ENCODE data around the gene YPEL3.

The YPEL3 gene

DNA sequence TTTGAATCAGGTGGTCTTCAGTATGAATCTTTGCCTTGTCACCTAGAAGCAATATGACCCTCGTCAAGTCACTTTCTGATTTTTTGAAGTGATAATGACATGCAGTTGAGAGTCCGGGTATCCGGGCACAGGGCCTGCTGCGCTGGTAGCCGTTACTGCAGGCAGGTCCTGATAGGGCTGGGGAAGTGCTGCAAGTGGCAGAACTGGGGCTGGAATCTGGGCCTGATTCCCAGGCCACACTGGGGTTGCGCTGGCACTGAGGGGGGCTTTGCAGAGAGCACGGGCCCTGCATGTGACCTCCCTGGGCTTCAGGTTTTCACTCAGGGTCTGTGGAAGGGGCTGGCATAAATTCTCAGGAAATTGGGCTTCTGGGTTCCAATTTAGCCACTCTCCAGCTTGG lies 17.3 kb downstream of the YPEL3 start:
- TF ChIP-seq, protein P1, sequence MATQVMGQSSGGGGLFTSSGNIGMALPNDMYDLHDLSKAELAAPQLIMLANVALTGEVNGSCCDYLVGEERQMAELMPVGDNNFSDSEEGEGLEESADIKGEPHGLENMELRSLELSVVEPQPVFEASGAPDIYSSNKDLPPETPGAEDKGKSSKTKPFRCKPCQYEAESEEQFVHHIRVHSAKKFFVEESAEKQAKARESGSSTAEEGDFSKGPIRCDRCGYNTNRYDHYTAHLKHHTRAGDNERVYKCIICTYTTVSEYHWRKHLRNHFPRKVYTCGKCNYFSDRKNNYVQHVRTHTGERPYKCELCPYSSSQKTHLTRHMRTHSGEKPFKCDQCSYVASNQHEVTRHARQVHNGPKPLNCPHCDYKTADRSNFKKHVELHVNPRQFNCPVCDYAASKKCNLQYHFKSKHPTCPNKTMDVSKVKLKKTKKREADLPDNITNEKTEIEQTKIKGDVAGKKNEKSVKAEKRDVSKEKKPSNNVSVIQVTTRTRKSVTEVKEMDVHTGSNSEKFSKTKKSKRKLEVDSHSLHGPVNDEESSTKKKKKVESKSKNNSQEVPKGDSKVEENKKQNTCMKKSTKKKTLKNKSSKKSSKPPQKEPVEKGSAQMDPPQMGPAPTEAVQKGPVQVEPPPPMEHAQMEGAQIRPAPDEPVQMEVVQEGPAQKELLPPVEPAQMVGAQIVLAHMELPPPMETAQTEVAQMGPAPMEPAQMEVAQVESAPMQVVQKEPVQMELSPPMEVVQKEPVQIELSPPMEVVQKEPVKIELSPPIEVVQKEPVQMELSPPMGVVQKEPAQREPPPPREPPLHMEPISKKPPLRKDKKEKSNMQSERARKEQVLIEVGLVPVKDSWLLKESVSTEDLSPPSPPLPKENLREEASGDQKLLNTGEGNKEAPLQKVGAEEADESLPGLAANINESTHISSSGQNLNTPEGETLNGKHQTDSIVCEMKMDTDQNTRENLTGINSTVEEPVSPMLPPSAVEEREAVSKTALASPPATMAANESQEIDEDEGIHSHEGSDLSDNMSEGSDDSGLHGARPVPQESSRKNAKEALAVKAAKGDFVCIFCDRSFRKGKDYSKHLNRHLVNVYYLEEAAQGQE (IDR thresholded peaks at IDR 0.05; ENCODE audit: insufficient read depth in 1 of 2, low read depth in 2 of 2, low read length in 2 of 2), result no peak
- no peak for TF ChIP-seq POLR2AphosphoS5 (IDR thresholded peaks at IDR 0.05; ENCODE audit: low read depth, low read length)
- no peak for TF ChIP-seq FOXP2 (optimal IDR thresholded peaks at IDR 0.05; ENCODE audit: borderline replicate concordance, extremely low read depth, extremely low read length, insufficient read depth)
- TF ChIP-seq TAF1 (IDR thresholded peaks at IDR 0.05; ENCODE audit: borderline replicate concordance, insufficient read depth, low read length), result no peak
- TF ChIP-seq SIN3A (IDR thresholded peaks at IDR 0.05; ENCODE audit: borderline replicate concordance, insufficient read depth, low read length), result no peak

DNA sequence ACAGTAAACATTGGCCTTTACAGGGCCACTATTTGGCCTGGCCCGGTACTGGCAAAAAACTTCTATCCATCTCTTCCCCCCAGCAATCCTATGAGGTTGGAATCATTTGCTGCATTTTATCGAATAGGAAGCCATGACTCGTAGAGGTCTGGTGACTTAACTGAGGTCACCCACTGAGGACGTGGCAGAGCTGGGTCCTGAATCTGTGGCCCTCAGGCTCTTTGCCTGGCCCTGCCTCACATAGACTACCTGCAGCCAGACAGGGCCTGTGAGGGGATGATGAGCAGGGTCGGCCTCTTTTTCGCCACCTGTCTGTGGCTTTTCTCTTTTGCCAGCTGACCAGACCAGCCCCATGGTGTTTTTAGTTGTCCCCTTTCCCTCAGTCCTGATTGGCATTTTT lies 18.4 kb downstream of the YPEL3 start:
- TF ChIP-seq TAF1 (IDR thresholded peaks at IDR 0.05; ENCODE audit: borderline replicate concordance, insufficient read depth, low read length) (no peak), POLR2AphosphoS5 (IDR thresholded peaks at IDR 0.05; ENCODE audit: low read depth, low read length) (no peak), SIN3A (IDR thresholded peaks at IDR 0.05; ENCODE audit: borderline replicate concordance, insufficient read depth, low read length) (no peak), FOXP2 (optimal IDR thresholded peaks at IDR 0.05; ENCODE audit: borderline replicate concordance, extremely low read depth, extremely low read length, insufficient read depth) (no peak)
- TF ChIP-seq, protein P1 (IDR thresholded peaks at IDR 0.05; ENCODE audit: insufficient read depth in 1 of 2, low read depth in 2 of 2, low read length in 2 of 2), result no peak

DNA sequence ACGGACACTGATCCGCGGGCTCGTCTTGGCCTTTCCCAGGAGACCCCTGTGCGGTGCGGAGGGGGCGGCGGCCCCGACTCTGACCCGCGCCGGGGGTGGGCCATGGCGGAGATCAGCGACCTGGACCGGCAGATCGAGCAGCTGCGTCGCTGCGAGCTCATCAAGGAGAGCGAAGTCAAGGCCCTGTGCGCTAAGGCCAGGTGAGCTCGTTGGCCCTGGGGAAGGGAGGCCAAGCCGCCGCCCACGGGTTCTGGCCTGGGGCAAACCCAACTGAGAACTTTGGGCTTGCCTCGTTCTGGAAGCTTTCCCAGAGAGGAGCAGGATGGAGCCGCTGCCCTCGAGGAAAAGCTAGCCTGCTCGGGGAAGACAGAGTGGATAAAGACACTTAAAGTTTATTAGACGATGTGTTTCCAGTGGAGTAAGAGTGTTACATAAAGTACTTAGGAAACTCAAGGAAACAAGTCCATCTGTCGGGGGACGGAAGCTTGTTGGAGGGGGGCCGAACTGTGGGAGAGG lies 19.7 kb downstream of the YPEL3 start:
- TF ChIP-seq, protein P1 (IDR thresholded peaks at IDR 0.05; ENCODE audit: insufficient read depth in 1 of 2, low read depth in 2 of 2, low read length in 2 of 2), result no peak

DNA sequence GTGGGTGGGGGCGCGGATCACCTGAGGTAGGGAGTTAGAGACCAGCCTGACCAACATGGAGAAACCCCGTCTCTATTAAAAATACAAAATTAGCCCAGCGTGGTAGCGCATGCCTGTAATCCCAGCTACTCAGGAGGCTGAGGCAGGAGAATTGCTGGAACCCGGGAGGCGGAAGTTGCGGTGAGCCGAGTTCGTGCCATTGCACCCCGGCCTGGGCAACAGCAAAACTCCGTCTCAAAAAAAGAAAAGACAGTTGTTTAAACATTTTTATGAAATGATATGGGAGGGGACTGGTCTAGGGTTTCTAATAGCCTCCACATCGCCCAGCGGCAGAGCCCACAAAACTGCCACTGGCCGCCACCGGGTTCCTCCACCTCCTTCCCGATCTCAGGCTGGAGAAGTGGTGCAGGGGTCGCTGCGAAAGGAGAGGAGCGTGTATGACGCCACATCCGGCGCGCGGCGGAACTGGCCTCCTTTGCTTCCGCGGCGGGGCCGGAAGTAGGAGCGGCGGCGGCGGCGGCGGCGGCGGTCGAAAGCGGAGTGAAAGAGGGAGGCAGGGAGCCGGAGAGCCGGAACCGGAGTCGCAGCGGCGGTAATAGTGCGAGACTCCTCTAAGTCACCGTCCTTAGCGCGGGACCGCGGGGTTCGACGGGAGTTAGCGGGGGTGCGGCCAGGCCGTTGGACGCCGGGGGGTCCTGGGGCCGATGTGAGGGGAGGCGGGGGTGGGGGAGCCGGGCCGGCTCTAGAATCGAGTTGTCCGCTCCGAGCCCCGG lies 20.3 kb downstream of the YPEL3 start, which contains the start of gene PPP4C:
PPP4C (plus strand) TSS at position 492 of the 773 bp plus-strand sequence. CDS start 384 bp downstream, outside the sequence.
- peak; percentile 91 for TF ChIP-seq TAF1 (IDR thresholded peaks at IDR 0.05; ENCODE audit: borderline replicate concordance, insufficient read depth, low read length)
- TF ChIP-seq, protein P1 (IDR thresholded peaks at IDR 0.05; ENCODE audit: insufficient read depth in 1 of 2, low read depth in 2 of 2, low read length in 2 of 2), result no peak; a peak in 1 of 4 replicates
- TF ChIP-seq SIN3A (IDR thresholded peaks at IDR 0.05; ENCODE audit: borderline replicate concordance, insufficient read depth, low read length), result no peak
- TF ChIP-seq FOXP2 (optimal IDR thresholded peaks at IDR 0.05; ENCODE audit: borderline replicate concordance, extremely low read depth, extremely low read length, insufficient read depth), result peak; percentile 48
- peak; percentile 94 for TF ChIP-seq POLR2AphosphoS5 (IDR thresholded peaks at IDR 0.05; ENCODE audit: low read depth, low read length)

Data from PFSK-1 (cell line).